Erythroblast (primary cell): ENCODE measurements around the gene ALPI.

ENCODE experiments used
- GATA1 ChIP-seq: IDR thresholded peaks from 2 replicates; pipeline ENCODE4 v1.6.1; 2011; ENCODE audit warnings: low read depth, mild to moderate bottlenecking, control low read depth, low read length, moderate library complexity
- POLR2A ChIP-seq: IDR thresholded peaks from 2 replicates; pipeline ENCODE4 v1.6.1; 2011; ENCODE audit warnings: mild to moderate bottlenecking, low read length

- TF ChIP-seq POLR2A: no peak
- no peak for TF ChIP-seq GATA1
Observed at GRCh38 chr2:232506709-232507108, 50.8 kb downstream of the ALPI start.
